HG03469 (cell line): Measurements from ENCODE around the gene TBC1D8.

Experiments used
- ATAC-seq: cut with Tn5 transposase; IDR thresholded peaks from one replicate; pipeline ENCODE4 v1.9.1; 2021; ENCODE audit warnings: mild to moderate bottlenecking, moderate library complexity, moderate number of reproducible peaks; ENCODE audit not compliant: unreplicated experiment

Gene TBC1D8

DNA sequence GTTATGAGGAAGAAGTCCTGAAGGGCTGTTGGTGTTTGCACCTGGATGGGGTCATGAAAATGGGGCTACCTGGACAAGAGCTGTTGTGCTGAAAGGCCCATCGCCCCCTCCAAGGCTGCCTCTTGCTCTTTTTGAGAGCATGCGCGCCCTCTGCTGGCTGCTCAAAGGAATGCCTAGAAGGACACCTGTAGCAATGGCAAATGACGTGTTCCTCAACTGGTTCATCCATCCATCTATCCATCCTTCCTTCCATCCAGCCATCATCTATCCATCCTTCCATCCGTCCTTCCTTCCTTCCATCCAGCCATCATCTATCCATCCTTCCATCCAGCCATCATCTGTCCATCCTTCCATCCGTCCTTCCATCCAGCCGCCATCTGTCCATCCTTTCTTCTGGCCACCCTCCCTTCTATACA lies 166.3 kb downstream of the TBC1D8 start:
- ATAC-seq = no peak

DNA sequence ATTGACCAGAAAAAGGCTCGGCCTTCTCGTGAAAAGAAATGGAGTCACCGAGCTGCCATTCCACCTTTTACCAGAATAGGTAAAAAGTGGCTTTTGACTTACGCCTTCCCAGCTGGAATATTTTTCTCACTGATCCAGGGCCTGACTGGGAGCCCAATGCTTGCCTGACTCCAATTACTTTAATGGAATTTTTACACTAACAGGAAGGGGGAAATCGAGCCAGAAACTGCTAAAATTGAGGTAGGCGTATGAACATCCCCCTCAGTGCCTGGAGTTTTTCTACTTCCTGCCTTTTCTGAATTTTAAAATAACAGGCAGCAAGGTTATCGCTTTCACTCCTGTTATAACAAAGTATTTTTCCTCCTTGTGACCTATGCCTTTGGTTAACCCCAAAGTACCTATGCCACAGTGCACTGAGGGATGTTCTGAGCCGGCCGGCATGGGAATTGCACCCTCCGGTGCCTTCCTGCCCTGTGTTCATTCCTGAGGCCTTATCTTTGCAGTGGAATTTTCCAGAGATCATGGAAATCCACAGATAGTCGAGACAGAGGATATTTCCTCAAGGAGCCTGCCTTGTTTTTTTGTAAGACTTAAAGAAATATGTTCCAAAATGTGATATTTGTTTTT lies 167.4 kb downstream of the TBC1D8 start:
- no peak for ATAC-seq

DNA sequence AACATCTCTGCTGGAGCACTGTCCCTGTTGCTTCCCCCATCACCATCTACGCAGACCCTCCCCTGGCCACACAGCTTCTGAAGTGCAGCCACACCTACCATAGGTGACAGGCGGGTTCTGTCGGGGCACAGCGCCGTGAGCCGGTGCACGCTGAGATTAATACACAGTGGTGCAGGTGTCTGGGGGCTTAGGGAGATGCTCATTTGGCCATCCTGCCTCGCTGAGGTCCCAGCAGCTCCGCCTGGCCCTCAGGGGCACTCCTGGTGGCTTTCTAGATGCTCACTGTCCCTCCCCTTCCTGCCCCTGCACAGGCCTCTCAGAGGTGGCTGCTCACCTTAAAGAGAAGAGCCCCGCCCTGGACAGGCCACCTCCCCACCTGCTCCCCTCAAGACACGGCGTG lies 168.0 kb downstream of the TBC1D8 start:
- no peak for ATAC-seq

- ATAC-seq = no peak
Observed at GRCh38 chr2:100982431-100982861, 168.7 kb downstream of the TBC1D8 start.

GRCh38 chr2:100981011-100981410 lies 170.2 kb downstream of the TBC1D8 start:
- ATAC-seq = no peak

DNA sequence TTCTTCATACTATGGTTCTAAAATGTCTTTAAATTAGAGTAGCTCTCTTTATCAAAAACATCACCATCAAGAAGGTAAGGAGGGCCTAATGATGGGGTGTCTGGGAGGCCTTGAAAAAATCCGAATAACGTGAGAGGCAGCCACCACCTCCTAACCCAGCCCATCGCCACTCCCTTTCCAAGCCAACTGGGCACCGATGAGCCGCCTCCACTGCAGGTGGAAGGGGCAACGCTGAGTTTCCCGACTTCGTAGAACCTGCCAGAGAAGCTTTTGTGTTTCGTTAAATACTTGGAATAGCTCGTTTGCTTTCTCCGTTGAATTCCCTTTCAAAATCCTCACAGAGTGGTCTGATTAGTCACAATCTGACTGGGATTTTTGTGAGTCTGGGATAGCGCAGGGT lies 171.1 kb downstream of the TBC1D8 start:
- no peak for ATAC-seq

DNA sequence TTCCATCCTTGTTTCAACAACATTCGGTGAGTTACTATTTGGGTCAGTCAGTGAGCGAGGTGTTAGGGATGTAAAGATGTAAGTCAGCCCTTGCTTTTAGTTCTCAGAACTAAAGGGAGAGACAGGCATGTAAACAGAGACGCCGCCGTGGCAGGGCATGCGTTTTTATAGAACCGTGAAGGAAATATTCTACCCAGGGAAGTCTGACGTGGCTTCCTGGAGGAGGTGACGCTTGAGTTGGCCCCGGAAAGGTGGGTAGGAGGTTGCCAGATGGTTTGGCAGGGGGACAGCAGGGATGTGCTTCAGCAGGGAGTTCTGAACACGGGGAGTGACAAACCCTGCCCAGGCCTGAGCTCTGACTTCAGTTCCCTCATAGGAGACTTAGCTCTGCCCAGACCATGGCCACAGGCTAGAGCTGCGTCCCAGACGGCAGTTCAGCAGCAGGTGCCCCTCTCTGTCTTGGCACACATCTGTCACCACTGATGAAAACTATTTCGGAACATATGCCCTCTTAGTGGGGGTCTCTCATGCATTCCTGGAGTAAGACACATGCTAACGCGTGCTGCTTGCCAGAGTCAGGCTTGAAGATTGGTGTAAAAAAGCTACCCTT lies 172.5 kb downstream of the TBC1D8 start:
- ATAC-seq = no peak

DNA sequence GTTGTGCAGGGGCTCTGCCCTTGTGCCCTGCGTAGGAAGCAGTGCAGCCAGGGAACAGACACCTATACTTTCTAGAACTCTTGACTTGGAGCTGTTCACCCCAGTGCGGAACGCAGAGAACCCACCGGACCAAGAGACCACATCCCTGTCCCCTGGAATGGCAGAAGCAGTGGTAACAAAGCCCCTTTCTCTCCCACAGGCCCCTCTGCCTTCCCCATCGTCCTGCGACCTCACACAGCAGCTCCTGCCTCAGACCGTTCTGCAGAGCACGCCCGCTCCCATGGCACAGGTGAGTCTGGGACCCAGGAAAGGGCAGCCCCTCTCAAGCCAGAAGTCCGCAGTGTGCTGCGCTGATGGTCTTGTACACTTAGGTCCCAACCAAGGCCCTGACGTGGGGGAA lies 173.7 kb downstream of the TBC1D8 start:
- no peak for ATAC-seq

DNA sequence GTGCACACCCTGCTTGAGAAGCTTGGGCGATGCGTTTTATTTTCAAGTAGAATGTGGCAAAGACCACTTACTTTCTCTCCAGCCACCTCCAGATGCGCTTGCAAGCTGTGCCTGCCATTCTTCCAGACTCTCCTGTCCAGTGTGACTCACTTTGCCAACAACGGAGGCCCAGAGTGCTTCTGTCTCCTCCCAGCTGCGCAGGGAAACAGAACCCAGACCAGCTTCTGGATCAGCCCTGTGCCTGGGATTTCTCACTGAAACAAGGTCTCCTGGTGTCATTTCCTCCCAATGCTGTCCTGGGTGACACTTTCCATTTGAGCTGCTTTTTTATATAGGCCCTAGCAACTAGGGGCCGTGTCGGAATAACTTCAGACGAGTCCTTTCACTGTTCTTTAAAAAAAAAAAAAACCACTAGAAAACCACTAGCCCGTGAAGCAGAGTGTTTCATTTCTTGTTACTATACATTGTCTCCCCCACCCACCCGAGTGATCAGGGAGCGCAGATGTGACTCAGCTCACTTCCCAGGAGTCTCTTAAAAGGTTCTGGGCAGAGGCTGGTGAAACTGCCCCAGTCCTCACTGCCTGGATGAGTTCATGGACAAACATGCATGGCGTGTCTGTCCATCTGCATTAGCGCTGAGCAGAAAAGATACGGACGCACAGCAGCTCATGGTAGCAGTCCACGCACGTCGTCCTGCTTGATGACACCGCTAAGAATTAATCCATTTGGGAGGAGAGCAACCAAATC lies 174.4 kb downstream of the TBC1D8 start:
- ATAC-seq = peak; percentile 74

- no peak for ATAC-seq
Observed at GRCh38 chr2:100976061-100976460, 175.1 kb downstream of the TBC1D8 start.

DNA sequence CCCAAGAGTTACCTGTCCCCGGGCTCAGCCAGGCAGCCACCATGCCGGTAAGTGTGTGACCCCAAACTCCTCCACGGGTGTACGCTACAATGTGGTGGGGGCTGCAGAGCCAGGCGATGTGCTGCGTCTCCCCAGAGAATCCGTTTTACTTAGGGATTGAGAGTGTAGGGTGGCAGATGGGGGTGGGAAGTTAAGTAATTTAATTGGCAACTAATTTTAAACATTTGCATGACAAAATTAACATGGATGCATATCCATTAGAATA lies 175.7 kb downstream of the TBC1D8 start:
- no peak for ATAC-seq

DNA sequence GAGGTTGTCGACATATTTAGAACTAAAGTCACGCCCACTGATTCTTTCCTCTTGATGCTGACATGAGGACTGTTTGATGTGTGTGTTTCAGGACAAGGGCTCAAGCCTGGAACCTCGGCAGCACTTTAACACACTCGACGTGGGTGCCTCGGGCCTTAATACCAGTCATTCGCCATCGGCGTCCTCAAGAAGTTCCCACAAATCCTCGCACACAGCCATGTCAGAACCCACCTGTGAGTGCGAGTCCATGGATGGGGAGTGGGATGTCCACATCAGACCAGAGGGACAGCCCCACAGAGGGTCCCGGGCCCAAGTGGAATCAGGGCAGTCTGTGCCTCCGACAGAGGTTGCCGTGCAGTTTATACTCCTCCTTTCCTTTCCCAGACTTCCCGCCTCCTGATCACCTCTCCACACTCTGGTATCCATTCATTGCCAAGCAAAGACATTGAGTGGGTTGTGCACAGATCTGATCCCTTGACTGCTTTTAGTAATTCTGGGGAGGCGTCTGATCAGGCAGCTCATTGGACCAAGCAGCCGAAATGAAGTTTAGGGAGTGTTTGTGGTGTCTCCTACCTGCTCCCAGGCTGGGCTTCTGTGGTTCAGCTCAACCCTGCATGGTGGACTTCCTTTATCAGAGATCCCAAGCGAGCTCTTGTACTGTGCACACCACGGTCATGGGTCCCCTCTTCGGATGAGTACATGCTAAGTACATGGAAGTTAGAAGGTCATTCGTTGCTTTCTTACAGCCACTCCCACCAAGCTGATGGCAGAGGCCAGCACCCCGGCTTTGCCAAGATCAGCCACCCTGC lies 176.3 kb downstream of the TBC1D8 start:
- ATAC-seq = no peak

DNA sequence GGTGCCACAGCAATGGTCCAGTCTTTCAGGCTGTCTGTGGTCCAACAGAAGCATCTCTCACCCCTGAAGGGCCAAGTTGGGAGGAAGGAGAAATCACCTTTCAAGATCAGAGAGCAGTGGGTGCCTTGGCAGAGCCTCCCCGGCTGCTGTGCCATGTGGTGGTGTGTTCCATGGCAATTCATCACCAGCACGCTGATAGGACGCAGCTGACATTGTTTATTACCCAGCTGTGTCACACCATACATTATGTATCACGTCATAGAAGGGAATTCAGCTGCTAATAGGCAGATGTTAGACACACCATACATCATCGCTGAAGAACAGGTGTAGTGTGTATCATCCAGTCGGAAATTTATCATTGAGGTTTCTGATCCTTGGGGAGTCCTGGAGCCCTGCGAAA lies 178.7 kb downstream of the TBC1D8 start:
- ATAC-seq = no peak

DNA sequence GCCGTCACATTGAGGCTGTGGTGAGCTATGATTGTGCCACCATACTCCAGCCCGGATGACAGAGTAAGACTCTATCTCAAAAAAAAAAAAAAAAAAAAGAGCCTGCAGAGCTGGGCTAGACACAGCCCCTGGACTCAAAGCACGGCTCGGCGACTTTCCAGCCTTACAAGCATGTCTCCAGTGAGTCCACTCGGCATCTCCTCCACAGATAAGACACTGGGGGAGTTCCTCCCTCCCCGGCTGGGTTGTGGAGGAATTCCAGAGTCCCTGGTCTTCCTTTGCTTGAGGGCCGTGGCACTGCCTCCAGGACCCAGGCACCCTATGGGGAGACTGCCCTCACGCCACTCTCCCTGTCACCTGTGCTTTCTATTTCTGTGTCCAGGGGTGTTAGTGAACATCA lies 180.0 kb downstream of the TBC1D8 start:
- ATAC-seq = no peak

DNA sequence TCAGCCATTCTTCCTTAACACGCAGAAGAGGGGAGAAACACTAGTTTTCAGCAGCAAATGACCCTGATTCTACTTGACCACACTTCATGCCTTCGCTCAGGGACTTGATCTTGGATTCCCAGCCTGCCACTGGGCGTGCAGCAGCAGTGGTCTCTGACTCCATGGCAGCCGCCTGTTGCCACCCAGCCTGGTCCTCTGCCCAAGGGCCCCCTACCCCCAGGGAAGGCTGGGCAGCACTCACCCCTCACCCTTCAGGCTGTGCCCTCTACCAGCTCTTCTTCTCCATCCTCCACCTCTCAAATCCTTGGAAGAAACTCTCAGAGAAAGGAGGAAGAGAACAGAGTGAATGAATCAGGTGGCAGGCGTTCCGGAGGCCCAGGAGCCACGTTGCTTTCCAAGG lies 181.2 kb downstream of the TBC1D8 start:
- no peak for ATAC-seq

DNA sequence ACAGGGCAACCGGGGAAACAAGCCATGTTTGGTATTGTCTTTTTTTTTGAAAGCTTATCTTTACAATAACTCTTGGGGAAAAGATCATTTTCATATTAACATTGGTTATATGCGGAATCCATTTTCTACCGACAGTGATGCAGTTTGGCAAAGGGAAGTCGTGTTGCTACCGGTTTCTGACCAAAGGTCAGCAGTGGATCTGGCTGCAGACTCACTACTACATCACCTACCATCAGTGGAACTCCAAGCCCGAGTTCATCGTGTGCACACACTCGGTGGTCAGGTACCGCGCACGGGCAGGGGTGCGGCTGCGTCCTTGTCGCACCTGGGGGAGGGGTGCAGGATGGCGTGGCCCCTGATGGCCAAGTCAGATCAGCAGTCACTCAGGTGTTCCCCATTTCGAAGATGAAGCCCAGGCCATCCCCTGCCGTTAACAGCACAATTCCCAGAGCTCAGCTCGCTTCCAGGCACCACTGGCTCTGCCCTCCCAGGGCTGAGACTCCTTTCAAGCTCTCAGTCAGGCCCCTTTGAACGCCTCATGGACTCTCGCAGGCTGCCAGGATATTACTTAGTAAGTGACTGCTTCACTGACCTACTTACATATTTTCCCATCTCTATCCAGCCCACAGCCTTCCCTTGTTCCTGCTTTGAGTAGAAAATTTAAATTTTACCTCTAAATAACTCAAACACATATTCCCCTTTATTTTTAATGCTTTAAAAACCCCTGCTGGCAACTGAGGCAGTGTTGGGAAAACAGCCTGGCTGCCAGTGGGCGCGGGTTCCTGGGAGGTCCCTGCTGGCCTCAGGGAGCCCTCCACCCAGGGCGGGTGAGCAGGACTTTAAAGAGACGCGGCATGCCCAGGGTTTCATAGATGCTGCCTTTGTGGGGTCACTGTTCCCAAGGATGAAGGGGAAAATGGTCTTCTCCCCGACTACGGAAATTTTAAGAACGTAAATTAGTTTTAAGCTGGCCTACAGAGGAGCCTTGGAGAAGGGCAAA lies 182.7 kb downstream of the TBC1D8 start:
- ATAC-seq = no peak

DNA sequence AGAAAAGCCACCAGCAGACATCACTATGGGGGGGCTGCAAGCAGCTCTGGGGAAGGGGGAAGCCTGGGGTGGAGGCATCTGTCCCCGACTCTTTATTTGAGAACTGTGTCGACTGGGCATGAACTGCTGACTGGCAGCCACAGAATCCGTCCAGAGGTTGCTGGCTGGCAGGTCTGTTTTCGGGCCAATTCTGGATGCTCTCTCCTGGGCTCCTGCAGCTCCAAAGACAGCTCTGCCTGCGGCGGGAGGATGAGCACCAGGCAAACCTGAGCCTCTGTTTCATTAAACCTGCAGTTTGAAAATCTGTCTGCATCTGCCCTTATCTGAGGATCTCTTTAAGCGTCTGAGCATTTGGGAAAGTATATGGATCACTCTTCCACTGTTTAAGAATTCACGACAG lies 183.5 kb downstream of the TBC1D8 start:
- ATAC-seq = no peak

DNA sequence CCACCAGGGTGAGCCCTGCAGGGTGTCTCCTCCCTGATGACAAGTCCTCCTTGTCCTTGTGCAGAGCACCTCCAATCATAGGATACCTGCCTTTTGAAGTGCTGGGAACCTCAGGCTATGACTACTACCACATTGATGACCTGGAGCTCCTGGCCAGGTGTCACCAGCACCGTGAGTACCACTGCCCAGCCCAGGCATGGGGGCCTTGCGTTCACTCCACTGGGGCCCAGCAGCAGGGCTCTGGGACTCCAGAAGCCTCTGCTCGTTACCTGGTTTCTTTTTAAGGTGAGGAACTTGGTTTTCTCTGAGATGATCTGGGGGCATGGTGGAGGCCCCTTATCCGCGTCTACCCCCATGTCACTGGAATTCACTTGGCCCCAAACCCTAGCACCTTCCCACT lies 185.6 kb downstream of the TBC1D8 start:
- no peak for ATAC-seq

DNA sequence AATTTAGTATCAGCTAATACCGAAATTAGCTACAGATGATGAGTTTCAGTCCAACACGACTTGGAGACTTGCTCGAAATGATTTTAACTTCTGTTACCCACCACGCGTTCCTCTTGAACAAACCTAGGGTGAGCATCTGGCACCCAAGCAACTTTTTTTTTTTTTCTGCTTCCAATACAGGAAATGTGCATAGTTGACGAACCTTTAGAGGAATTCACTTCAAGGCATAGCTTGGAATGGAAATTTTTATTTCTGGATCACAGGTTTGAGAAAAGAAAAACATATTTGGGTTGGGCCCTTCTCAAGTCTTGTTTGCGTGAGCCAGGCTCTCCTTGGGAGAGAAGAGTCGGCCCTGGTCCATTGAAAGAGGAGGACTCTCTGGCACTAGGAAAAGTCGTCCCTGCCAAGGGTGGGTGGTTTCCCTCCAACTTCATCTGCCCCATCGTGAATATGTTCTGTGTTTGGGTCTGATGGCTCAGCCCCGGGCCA lies 186.5 kb downstream of the TBC1D8 start:
- no peak for ATAC-seq

DNA sequence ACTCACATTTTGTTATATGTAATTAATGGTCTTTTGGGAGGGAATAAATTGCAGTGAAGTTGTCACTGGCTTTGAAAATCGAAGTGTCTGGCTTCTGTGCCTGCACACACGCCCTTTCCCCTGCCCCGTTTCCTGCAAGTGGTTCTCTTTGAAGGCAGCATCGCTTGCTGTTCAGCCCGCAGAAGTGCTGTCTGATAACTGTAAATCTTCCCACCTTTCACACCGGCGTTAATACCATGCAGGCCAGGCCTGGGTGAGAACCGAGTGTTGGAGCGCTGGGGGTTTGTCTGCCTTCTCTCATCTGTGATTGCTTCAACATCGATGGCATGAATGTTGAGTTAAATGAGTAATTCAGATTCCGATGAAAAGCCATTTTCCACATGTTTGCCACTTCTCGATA lies 187.0 kb downstream of the TBC1D8 start:
- ATAC-seq = no peak
